ENCODE data around the gene FAM174C.

Gene FAM174C

DNA sequence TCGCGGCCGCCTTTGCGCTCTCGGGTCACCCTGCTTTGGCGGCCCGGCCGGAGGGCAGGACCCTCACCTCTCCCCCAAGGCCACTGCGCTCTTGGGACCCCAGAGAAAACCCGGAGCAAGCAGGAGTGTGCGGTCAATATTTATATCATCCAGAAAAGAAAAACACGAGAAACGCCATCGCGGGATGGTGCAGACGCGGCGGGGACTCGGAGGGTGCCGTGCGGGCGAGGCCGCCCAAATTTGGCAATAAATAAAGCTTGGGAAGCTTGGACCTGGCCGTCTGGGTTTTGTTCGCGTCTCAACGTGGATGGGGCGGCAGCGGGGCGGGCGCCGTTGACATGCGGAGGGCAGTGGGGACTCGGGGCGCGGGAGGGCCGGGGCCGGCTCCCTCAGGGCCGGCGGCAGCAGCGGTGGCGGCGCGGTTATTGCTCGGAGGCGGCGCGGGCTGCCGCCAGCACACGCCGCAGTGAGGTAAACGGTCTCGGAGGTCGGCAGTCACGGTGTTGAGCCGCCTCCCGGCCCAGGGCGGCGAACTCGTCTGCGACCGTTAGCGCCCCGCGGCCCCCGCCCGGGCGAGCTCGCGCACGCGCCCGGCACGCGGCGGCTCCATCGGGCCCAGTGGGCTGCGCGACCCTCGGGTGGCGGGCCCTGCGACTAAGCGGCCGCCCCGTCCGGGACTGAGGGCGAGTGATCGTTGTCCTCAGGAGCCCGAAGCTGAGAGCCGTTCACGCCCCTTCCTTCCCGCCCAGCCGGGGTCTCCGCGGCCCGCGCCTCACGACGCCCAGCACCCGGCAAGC lies 47.0 kb upstream of the FAM174C start:
- Histone ChIP-seq H3K14ac (ENCODE audit: low read length) (no peak overlapping the region), H3K36me3 (ENCODE audit: control insufficient read depth in 1 of 2, insufficient read depth in 2 of 2, low read length in 2 of 2) (peaks cover 46 to 61% of the 10 kb centered on the region in 2 experiments), H2AK5ac (ENCODE audit: low read length) (no peak overlapping the region), H3K79me1 (ENCODE audit: low read length) (no peaks in the 10 kb centered on the region), H4K8ac (ENCODE audit: low read depth, low read length) (no peak overlapping the region), H4K91ac (ENCODE audit: low read depth, low read length) (no peak overlapping the region), H3K4me1 (ENCODE audit: control insufficient read depth in 1 of 2, insufficient read depth in 2 of 2, low read length in 2 of 2) (peaks cover 4 to 12% of the 10 kb centered on the region in 2 experiments), H3K18ac (ENCODE audit: low read length) (no peak overlapping the region), H3K4me3 (ENCODE audit: low read depth, low read length) (no peak overlapping the region), H4K12ac (ENCODE audit: low read depth, low read length) (no peak overlapping the region), H2BK12ac (ENCODE audit: low read length) (no peak overlapping the region), H3K9ac (ENCODE audit: low read length) (no peak overlapping the region), H3K27ac (ENCODE audit: low read depth, low read length) (no peak overlapping the region), H3K79me2 (ENCODE audit: control insufficient read depth, insufficient read depth, low read length, poor library complexity) (no peaks in the 10 kb centered on the region), H2AFZ (ENCODE audit: insufficient read depth, low read length, poor library complexity) (no peak overlapping the region), H3K4ac (ENCODE audit: low read depth, low read length) (no peak overlapping the region), H3K23ac (ENCODE audit: low read length) (no peak overlapping the region), H3K9me3 (ENCODE audit: insufficient read depth, low read depth, low read length) (peaks cover 2% of the 10 kb centered on the region), H2BK120ac (ENCODE audit: insufficient read depth, low read length, poor library complexity) (no peak overlapping the region), H3K27me3 (ENCODE audit: insufficient read depth, low read length) (no peaks in the 10 kb centered on the region), H3K4me2 (ENCODE audit: low read length) (no peak overlapping the region), H2BK5ac (ENCODE audit: low read depth, low read length, poor library complexity) (no peak overlapping the region)
- DNase-seq, result no peak
- WGBS (ENCODE audit: extremely low coverage, insufficient coverage, insufficient read length), result no CpG with 5 or more reads among the region's 100 CpGs

GRCh38 chr19:1229056-1229923 lies 46.0 kb upstream of the FAM174C start:
- H3K4me2 ChIP-seq (ENCODE audit: low read length), result no peak overlapping the region
- peaks cover 2% of the 10 kb centered on the region for H3K9me3 ChIP-seq (ENCODE audit: insufficient read depth, low read depth, low read length)
- no peak overlapping the region for H2BK12ac ChIP-seq (ENCODE audit: low read length)
- no peak overlapping the region for H2BK5ac ChIP-seq (ENCODE audit: low read depth, low read length, poor library complexity)
- H3K18ac ChIP-seq (ENCODE audit: low read length), result no peak overlapping the region
- no peak overlapping the region for H4K8ac ChIP-seq (ENCODE audit: low read depth, low read length)
- H3K79me1 ChIP-seq (ENCODE audit: low read length), result no peaks in the 10 kb centered on the region
- H3K4me3 ChIP-seq (ENCODE audit: low read depth, low read length), result no peak overlapping the region
- no peak overlapping the region for H3K27ac ChIP-seq (ENCODE audit: low read depth, low read length)
- WGBS (ENCODE audit: extremely low coverage, insufficient coverage, insufficient read length), result no CpG with 5 or more reads among the region's 158 CpGs
- no peak overlapping the region for H3K4ac ChIP-seq (ENCODE audit: low read depth, low read length)
- H3K14ac ChIP-seq (ENCODE audit: low read length), result no peak overlapping the region
- no peak overlapping the region for H3K9ac ChIP-seq (ENCODE audit: low read length)
- no peaks in the 10 kb centered on the region for H3K79me2 ChIP-seq (ENCODE audit: control insufficient read depth, insufficient read depth, low read length, poor library complexity)
- no peaks in the 10 kb centered on the region for H3K27me3 ChIP-seq (ENCODE audit: insufficient read depth, low read length)
- no peak overlapping the region for H2AK5ac ChIP-seq (ENCODE audit: low read length)
- DNase-seq, result no peak
- peaks cover 48 to 63% of the 10 kb centered on the region in 2 experiments for H3K36me3 ChIP-seq (ENCODE audit: control insufficient read depth in 1 of 2, insufficient read depth in 2 of 2, low read length in 2 of 2)
- no peak overlapping the region for H4K12ac ChIP-seq (ENCODE audit: low read depth, low read length)
- no peak overlapping the region for H2AFZ ChIP-seq (ENCODE audit: insufficient read depth, low read length, poor library complexity)
- H3K4me1 ChIP-seq (ENCODE audit: control insufficient read depth in 1 of 2, insufficient read depth in 2 of 2, low read length in 2 of 2), result peaks cover 4 to 12% of the 10 kb centered on the region in 2 experiments
- no peak overlapping the region for H3K23ac ChIP-seq (ENCODE audit: low read length)
- no peak overlapping the region for H2BK120ac ChIP-seq (ENCODE audit: insufficient read depth, low read length, poor library complexity)
- no peak overlapping the region for H4K91ac ChIP-seq (ENCODE audit: low read depth, low read length)

DNA sequence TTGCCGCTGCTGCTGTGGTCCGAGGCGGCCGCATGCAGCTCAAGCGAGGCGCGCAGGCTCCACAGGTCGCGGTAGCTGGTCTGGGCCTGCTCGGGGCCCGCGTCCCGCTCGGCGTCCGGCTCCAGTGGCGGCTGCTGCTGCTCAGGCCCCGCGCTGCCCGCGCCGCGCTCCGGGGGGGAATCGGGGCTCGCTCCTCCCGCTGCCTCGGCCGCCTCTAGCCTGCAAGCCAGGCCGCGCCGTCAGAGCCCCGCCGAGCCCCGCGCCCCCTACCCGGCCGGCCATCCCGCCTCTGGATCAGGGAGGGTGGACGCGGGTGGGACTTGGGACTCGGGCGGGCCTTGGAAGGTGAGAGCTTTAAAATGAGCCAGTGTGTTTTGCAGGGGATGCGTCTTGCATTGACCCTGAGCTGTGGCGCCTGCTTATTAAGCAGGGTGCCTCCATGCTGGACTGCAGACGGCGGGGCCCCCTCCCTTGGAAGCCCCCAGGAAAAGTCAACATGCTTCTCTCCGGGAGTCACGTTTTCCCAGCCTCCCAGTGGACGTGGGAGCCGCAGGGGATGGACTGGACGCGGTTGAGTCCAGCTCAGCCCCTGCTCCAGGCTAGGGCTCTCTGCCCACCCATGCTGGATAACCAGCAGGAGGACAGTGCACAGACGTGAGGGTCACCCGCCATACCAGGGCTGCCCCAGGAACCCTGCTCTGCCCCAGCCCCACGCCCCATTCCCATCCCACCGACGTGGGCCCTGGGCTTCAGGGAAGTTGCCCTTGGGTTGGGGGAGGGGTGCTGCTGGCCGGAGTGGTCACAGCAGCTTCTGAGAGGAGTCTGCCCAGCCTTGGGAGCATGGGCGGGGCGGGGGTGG lies 45.2 kb upstream of the FAM174C start:
- H3K4me2 ChIP-seq (ENCODE audit: low read length), result no peak overlapping the region
- no CpG with 5 or more reads among the region's 61 CpGs for whole genome bisulfite sequencing (ENCODE audit: extremely low coverage, insufficient coverage, insufficient read length)
- H2BK120ac ChIP-seq (ENCODE audit: insufficient read depth, low read length, poor library complexity), result no peak overlapping the region
- no peak overlapping the region for H3K23ac ChIP-seq (ENCODE audit: low read length)
- H3K27ac ChIP-seq (ENCODE audit: low read depth, low read length), result no peak overlapping the region
- no peak overlapping the region for H3K4ac ChIP-seq (ENCODE audit: low read depth, low read length)
- H3K79me2 ChIP-seq (ENCODE audit: control insufficient read depth, insufficient read depth, low read length, poor library complexity), result no peaks in the 10 kb centered on the region
- no peak overlapping the region for H2AFZ ChIP-seq (ENCODE audit: insufficient read depth, low read length, poor library complexity)
- peaks cover 4 to 12% of the 10 kb centered on the region in 2 experiments for H3K4me1 ChIP-seq (ENCODE audit: control insufficient read depth in 1 of 2, insufficient read depth in 2 of 2, low read length in 2 of 2)
- peaks cover 49 to 65% of the 10 kb centered on the region in 2 experiments for H3K36me3 ChIP-seq (ENCODE audit: control insufficient read depth in 1 of 2, insufficient read depth in 2 of 2, low read length in 2 of 2)
- DNase-seq, result no peak
- H2AK5ac ChIP-seq (ENCODE audit: low read length), result no peak overlapping the region
- H3K18ac ChIP-seq (ENCODE audit: low read length), result no peak overlapping the region
- H3K27me3 ChIP-seq (ENCODE audit: insufficient read depth, low read length), result no peaks in the 10 kb centered on the region
- H4K12ac ChIP-seq (ENCODE audit: low read depth, low read length), result no peak overlapping the region
- no peak overlapping the region for H2BK5ac ChIP-seq (ENCODE audit: low read depth, low read length, poor library complexity)
- no peaks in the 10 kb centered on the region for H3K79me1 ChIP-seq (ENCODE audit: low read length)
- H4K8ac ChIP-seq (ENCODE audit: low read depth, low read length), result no peak overlapping the region
- no peak overlapping the region for H3K14ac ChIP-seq (ENCODE audit: low read length)
- H3K9ac ChIP-seq (ENCODE audit: low read length), result no peak overlapping the region
- no peak overlapping the region for H4K91ac ChIP-seq (ENCODE audit: low read depth, low read length)
- H3K9me3 ChIP-seq (ENCODE audit: insufficient read depth, low read depth, low read length), result peaks cover 2% of the 10 kb centered on the region
- H3K4me3 ChIP-seq (ENCODE audit: low read depth, low read length), result no peak overlapping the region
- no peak overlapping the region for H2BK12ac ChIP-seq (ENCODE audit: low read length)

Measured in trophoblast cell (in vitro differentiated cells and primary cell).